Naive thymus-derived CD4-positive, alpha-beta T cell (primary cell): ENCODE results near the gene FGG. TPM values are rescaled to one million over a fixed set of nuclear protein-coding genes. Genes with fewer than 3 reads are reported as not detected.

Experiments used
- ATAC-seq: fragments of 150-1000 bp; cut with Tn5 transposase; 2 replicates; pipeline ENCODE4 v1.10.0; 2021; ENCODE audit warnings: mild to moderate bottlenecking, moderate library complexity
- CTCF ChIA-PET: fragments of 350-600 bp; sonication (Branson Sonifier 250); formaldehyde crosslinking; loops from one replicate; lab custom pipeline; 2021; ENCODE audit warnings: antibody characterized with exemption; lab: Charles Lee
- POLR2A ChIA-PET: fragments of 350-600 bp; sonication (Branson Sonifier 250); formaldehyde crosslinking; loops from one replicate; lab custom pipeline; 2021; ENCODE audit warnings: antibody characterized with exemption, inconsistent platforms; lab: Charles Lee
- DNase-seq, 9 donors: peaks; one replicate each; pipeline versions ENCODE4 v3.0.0 to v3.0.0-alpha.2; 2020 to 2022; ENCODE audit warnings: mixed read lengths in 1 of 9
- H3K27ac ChIP-seq: one replicate; pipeline ENCODE4 v1.7.0; 2013; ENCODE audit warnings: mild to moderate bottlenecking, low read depth, low read length, moderate library complexity
- H3K27me3 ChIP-seq, 2 donors: one replicate each; pipeline ENCODE4 v1.7.0; 2013; ENCODE audit warnings: low read length in 2 of 2, mild to moderate bottlenecking in 2 of 2, moderate library complexity in 2 of 2; ENCODE audit not compliant: control insufficient read depth in 2 of 2, insufficient read depth in 2 of 2
- H3K36me3 ChIP-seq, 3 experiments: 1 replicate in 2 of 3; 2 replicates in 1 of 3; pipeline ENCODE4 v1.7.0; 2013; ENCODE audit warnings: low read length in 3 of 3, mild to moderate bottlenecking in 3 of 3, moderate library complexity in 1 of 3; ENCODE audit not compliant: insufficient read depth in 3 of 3, control insufficient read depth in 2 of 3
- H3K4me1 ChIP-seq, 2 donors: one replicate each; pipeline ENCODE4 v1.7.0; 2013; ENCODE audit warnings: low read length in 2 of 2, mild to moderate bottlenecking in 2 of 2, moderate library complexity in 1 of 2; ENCODE audit not compliant: control insufficient read depth in 2 of 2, insufficient read depth in 2 of 2
- H3K4me3 ChIP-seq: 2 replicates; pipeline ENCODE4 v1.7.0; 2013; ENCODE audit warnings: mild to moderate bottlenecking, low read length
- H3K9me3 ChIP-seq, 3 experiments: 1 replicate in 2 of 3; 2 replicates in 1 of 3; pipeline ENCODE4 v1.7.0; 2013; ENCODE audit warnings: low read length in 3 of 3; ENCODE audit not compliant: control insufficient read depth in 2 of 3
- H3K27ac Mint-ChIP-seq, 9 donors: one replicate each; pipeline ENCODE4 v1.8.0; 2020 to 2022; ENCODE audit warnings: mixed read lengths in 9 of 9, mild to moderate bottlenecking in 8 of 9, moderate library complexity in 5 of 9, inconsistent platforms in 2 of 9
- H3K27me3 Mint-ChIP-seq, 5 donors: one replicate each; pipeline ENCODE4 v1.8.0; 2021 to 2022; ENCODE audit warnings: mixed read lengths in 5 of 5, mild to moderate bottlenecking in 1 of 5
- H3K36me3 Mint-ChIP-seq, 5 donors: one replicate each; pipeline ENCODE4 v1.8.0; 2020 to 2022; ENCODE audit warnings: mixed read lengths in 5 of 5, mild to moderate bottlenecking in 3 of 5, inconsistent platforms in 1 of 5
- H3K4me1 Mint-ChIP-seq, 7 donors: one replicate each; pipeline ENCODE4 v1.8.0; 2020 to 2022; ENCODE audit warnings: mixed read lengths in 7 of 7, mild to moderate bottlenecking in 3 of 7, inconsistent platforms in 1 of 7
- H3K4me3 Mint-ChIP-seq, 10 donors: one replicate each; pipeline ENCODE4 v1.8.0; 2020 to 2022; ENCODE audit warnings: mild to moderate bottlenecking in 10 of 10, mixed read lengths in 10 of 10, moderate library complexity in 6 of 10, inconsistent platforms in 2 of 10
- H3K9me3 Mint-ChIP-seq, 11 donors: one replicate each; pipeline ENCODE4 v1.8.0; 2020 to 2022; ENCODE audit warnings: mixed read lengths in 11 of 11, mild to moderate bottlenecking in 4 of 11, inconsistent platforms in 1 of 11, moderate library complexity in 1 of 11
- intact Hi-C, 2 donors: fragments of 100-400 bp; cut with micrococcal nuclease; formaldehyde crosslinking; loops; one replicate each; pipeline ENCODE4 v1.15.1; 2023
- polyA plus RNA-seq, 2 donors: library from polyadenylated mRNA; unstranded; fragments of 300-500 nt; fragmentation: Illumina TruSeq; gene quantifications; one replicate each; pipeline ENCODE4 v1.2.3, GENCODE V29; 2021
- total RNA-seq, 6 experiments: library from RNA in 5 of 6; stranded (reverse) in 5 of 6; gene quantifications; 1 replicate in 5 of 6; 2 replicates in 1 of 6; pipeline ENCODE4 v1.2.3 and lab custom pipeline; 2021 to 2026

The FGG gene
- total RNA-seq (not detected), polyA plus RNA-seq (not detected), total RNA-seq (lab: John Stamatoyannopoulos, UW) (0.81 reads per million)

DNA sequence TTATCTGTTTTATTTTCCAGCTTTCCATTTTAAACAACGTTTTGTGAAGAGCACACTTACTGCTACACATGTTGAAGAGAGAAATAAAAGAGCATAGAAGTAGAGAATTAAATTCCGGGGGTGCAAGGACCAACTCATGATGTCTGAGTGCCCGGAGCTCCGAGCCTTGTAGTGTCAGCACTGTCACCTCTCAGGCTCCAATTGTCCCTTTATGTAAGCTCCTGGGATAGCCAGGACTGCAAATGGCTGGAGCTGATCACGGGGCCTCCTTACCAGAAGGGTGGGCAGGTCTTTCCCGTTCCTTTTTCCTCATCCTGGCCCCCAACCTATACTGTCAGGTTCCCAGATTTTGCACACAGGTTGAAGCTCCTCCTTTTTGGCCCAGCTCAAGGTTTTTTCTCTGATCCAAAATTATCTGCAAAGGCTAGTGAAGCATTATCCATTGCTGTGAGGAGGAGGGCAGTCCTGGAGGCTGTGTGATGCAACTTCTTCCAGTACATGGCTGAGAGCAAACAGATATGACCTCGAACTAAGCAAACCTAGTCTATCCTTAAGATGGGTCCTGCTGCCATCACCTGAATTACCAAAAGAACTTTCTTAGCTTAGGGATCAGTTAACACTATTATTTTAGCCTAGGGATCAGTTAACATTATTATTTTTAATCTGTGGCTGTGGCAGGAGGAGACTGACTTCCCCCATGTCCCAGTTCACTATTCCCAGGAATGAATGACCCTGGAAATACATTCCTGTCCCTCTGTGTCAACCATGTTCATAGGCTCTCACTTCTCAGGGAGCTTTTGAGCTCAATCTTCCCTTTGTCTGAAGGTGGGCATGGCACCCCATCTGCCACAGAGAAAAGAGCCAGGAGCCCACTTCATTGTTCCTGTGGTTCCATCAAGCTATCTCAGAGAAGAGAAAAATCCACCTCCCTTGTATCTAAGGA is at the start of gene FGG:
TSS of gene FGG (minus strand) at position 185 of the 943 bp plus-strand sequence. CDS start at position 138, 47 bp downstream.
- Histone ChIP-seq H3K27ac (no peak within 1 kb of the TSS), H3K4me1 (no peaks in the 10 kb centered on the region), H3K36me3 (no peaks in the 10 kb centered on the region), H3K9me3 (no peaks in the 10 kb centered on the region), H3K27me3 (no peaks in the 10 kb centered on the region), H3K4me3 (no peak within 1 kb of the TSS)
- intact Hi-C loops: no loop called here
- Mint-ChIP-seq H3K4me3 (no peak within 1 kb of the TSS), H3K36me3 (peaks cover 0 to 7% (median 0%) of the 10 kb centered on the region in 5 donors), H3K4me1 (peaks cover 0 to 11% (median 4%) of the 10 kb centered on the region in 7 donors), H3K27ac (no peak within 1 kb of the TSS), H3K9me3 (peaks cover 0 to 5% (median 0%) of the 10 kb centered on the region in 11 donors), H3K27me3 (peaks cover 15 to 47% (median 20%) of the 10 kb centered on the region in 5 donors)
- ChIA-PET CTCF (interaction anchor here (1.1 kb wide), 1 partner anchor 10 kb away, joined by 4 read pairs; no protein-coding TSS in a partner anchor), POLR2A (no interaction called here)
- no peak for ATAC-seq
- no peak for DNase-seq

DNA sequence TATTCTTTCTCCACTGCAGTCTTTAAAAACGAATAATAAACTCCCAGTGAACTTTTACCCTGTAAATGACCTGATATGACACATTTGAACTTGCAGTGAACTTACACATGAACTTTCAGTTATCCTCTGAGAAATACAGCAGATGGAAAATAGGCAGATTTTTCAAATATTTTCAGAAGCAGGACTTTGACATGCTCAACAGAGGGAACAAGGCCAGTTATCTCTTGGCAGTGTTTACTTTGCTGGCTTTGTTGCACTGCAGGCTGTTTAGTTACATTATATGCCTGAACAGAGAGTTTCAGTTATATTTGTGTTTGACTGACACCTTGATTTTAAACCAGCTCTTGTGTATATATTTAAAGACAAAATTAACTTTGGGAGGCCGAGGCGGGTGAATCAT is 47.6 kb upstream of the FGG start:
- H3K27me3 Mint-ChIP-seq: peaks cover 2 to 39% (median 26%) of the 10 kb centered on the region in 5 donors
- DNase-seq: no peak
- H3K36me3 ChIP-seq: no peaks in the 10 kb centered on the region
- ChIA-PET CTCF (no interaction called here), POLR2A (no interaction called here)
- H3K9me3 ChIP-seq: no peaks in the 10 kb centered on the region
- no peak overlapping the region for H3K4me3 ChIP-seq
- no peak overlapping the region for H3K4me3 Mint-ChIP-seq
- no peak overlapping the region for H3K27ac ChIP-seq
- H3K36me3 Mint-ChIP-seq: no peaks in the 10 kb centered on the region
- no peaks in the 10 kb centered on the region for H3K4me1 Mint-ChIP-seq
- H3K9me3 Mint-ChIP-seq: peaks cover 0 to 5% (median 1%) of the 10 kb centered on the region in 11 donors
- no peaks in the 10 kb centered on the region for H3K4me1 ChIP-seq
- H3K27me3 ChIP-seq: peaks cover 0 to under 1% of the 10 kb centered on the region in 2 donors
- intact Hi-C loops: no loop called here
- ATAC-seq: no peak
- H3K27ac Mint-ChIP-seq: no peak overlapping the region

DNA sequence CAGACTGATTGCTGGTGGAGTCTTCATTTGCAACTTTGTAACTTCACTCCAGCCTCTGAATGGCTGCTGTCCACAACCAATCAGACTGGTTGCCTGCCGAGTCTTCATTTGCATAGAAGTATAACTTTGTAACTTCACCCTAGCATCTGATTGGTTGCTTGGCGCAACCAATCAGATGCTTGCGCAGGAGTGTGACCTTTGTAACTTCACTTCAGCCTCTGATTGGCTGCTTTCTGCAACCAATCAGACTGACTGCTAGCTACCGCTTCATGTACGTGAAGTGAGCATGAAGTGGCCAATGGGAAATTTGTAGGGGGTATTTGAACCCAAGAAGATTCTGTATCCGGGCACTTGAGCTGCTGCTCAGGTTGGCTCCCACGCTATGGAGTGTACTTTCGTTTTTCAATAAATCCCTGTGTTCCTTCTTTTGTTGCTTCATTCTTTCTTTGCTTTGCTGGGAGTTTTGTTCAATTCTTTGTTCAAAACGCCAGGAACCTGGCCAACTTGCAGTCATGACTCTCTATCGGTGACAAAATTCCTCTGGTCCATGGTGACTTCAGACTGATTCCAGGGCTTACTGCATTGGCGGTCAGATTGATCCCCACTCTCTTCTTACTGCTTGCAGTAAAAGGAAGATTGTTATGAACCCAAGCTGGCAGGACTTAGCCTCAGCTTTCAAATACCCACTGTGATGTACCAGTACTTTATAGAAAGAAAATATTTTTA is 46.4 kb upstream of the FGG start:
- H3K27me3 ChIP-seq: peaks cover 0 to 4% of the 10 kb centered on the region in 2 donors
- no peaks in the 10 kb centered on the region for H3K9me3 ChIP-seq
- ChIA-PET POLR2A (no interaction called here), CTCF (no interaction called here)
- Mint-ChIP-seq H3K4me1 (no peaks in the 10 kb centered on the region), H3K27ac (no peak overlapping the region), H3K4me3 (no peak overlapping the region), H3K9me3 (peaks cover 0 to 5% (median 1%) of the 10 kb centered on the region in 11 donors), H3K27me3 (peaks cover 5 to 36% (median 32%) of the 10 kb centered on the region in 5 donors), H3K36me3 (no peaks in the 10 kb centered on the region)
- H3K27ac ChIP-seq: no peak overlapping the region
- no peaks in the 10 kb centered on the region for H3K36me3 ChIP-seq
- no peaks in the 10 kb centered on the region for H3K4me1 ChIP-seq
- ATAC-seq (no peak), DNase-seq (no peak)
- no peak overlapping the region for H3K4me3 ChIP-seq
- intact Hi-C loops: no loop called here

DNA sequence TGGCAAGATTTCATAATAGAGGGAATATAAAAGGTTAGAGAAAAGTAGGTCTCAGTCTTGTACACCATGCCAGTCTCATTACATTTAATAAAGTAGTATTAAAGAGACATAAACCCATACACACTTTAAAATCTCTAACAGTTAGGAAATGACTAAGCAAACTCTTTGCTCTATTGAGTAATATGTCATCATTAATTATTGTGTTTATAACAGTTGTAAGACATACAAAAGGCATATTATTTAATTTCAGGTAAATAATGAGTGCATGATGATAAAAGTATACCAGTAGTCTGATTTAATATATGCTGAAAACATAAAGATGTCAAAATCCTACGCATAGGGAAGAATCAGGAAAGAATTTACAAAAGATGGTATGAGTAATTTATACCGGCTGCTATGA is 31.0 kb upstream of the FGG start:
- Histone ChIP-seq H3K4me3 (no peak overlapping the region), H3K9me3 (no peaks in the 10 kb centered on the region), H3K27me3 (no peaks in the 10 kb centered on the region), H3K4me1 (no peaks in the 10 kb centered on the region), H3K27ac (no peak overlapping the region), H3K36me3 (no peaks in the 10 kb centered on the region)
- no peaks in the 10 kb centered on the region for H3K4me1 Mint-ChIP-seq
- POLR2A ChIA-PET: no interaction called here
- H3K36me3 Mint-ChIP-seq: no peaks in the 10 kb centered on the region
- ATAC-seq (no peak), DNase-seq (no peak)
- intact Hi-C loops: no loop called here
- H3K27ac Mint-ChIP-seq: no peak overlapping the region
- CTCF ChIA-PET: no interaction called here
- no peak overlapping the region for H3K4me3 Mint-ChIP-seq
- peaks cover 6 to 32% (median 21%) of the 10 kb centered on the region in 5 donors for H3K27me3 Mint-ChIP-seq
- peaks cover 0 to 5% (median 0%) of the 10 kb centered on the region in 11 donors for H3K9me3 Mint-ChIP-seq

DNA sequence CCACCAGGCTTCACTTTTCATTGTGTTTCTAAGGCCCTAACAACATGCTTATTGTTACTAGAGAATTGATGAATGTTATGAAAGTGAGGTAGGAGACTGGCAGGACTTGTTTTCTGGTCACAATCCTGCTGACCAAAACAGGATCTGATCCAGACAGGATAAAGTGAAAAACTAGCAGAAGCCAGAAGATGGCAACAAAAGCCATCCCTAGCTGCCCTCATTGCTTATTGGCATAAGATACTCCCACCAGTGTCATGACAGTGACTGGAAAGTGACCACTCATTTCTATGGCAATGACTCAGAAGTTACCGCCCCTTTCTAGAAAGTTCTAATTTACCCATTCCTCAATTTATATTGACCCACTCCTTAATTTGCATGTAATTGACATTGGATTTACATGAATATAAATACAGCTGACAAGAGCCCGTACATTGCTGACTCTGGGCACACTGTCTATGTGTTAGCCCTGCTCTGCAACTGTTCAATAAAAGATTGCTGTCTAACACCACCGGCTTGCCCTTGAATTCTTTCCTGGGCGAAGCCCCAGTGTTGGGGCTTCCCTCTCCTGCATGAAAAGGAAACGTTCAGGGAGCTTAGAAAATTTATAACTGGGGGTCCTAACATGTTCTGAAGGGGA is 30.0 kb upstream of the FGG start:
- ChIA-PET POLR2A (no interaction called here), CTCF (no interaction called here)
- no peaks in the 10 kb centered on the region for H3K4me1 ChIP-seq
- ATAC-seq (no peak), DNase-seq (no peak)
- intact Hi-C loops: no loop called here
- H3K27ac Mint-ChIP-seq: no peak overlapping the region
- peaks cover 7 to 31% (median 24%) of the 10 kb centered on the region in 5 donors for H3K27me3 Mint-ChIP-seq
- H3K36me3 ChIP-seq: no peaks in the 10 kb centered on the region
- no peaks in the 10 kb centered on the region for H3K9me3 ChIP-seq
- H3K27ac ChIP-seq: no peak overlapping the region
- no peaks in the 10 kb centered on the region for H3K4me1 Mint-ChIP-seq
- H3K36me3 Mint-ChIP-seq: no peaks in the 10 kb centered on the region
- peaks cover 0 to 5% (median 0%) of the 10 kb centered on the region in 11 donors for H3K9me3 Mint-ChIP-seq
- no peak overlapping the region for H3K4me3 Mint-ChIP-seq
- no peak overlapping the region for H3K4me3 ChIP-seq
- no peaks in the 10 kb centered on the region for H3K27me3 ChIP-seq

DNA sequence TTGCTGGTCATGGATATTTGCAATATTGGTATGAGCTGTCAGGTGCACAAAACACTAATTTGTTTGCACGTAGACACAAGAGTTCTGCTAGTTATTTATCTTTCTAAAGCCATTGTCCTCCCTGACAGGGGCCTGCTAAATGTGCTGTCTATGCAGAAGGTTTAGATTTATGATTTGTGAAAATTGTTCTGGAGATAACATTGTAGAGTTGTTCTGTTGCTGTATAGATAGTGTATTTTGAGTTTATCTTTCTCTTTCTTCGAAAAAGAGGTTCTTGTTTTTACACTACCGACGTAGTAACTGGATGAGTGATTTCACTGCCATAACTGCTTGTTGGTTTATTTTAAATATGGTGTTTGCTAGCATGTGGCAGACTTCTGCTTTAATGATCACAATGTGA is 28.5 kb upstream of the FGG start:
- ChIA-PET CTCF (interaction anchor here (0.9 to 1.3 kb wide), 2 partner anchors 18 to 73 kb away, joined by 3 to 4 read pairs; no protein-coding TSS in a partner anchor), POLR2A (no interaction called here)
- Histone ChIP-seq H3K27me3 (no peaks in the 10 kb centered on the region), H3K27ac (no peak overlapping the region), H3K4me1 (no peaks in the 10 kb centered on the region), H3K9me3 (no peaks in the 10 kb centered on the region), H3K36me3 (no peaks in the 10 kb centered on the region), H3K4me3 (no peak overlapping the region)
- ATAC-seq (no peak), DNase-seq (no peak)
- Mint-ChIP-seq H3K27me3 (peaks cover 7 to 30% (median 19%) of the 10 kb centered on the region in 5 donors), H3K4me3 (no peak overlapping the region), H3K4me1 (no peaks in the 10 kb centered on the region), H3K36me3 (peaks cover 0 to 3% (median 0%) of the 10 kb centered on the region in 5 donors), H3K9me3 (peaks cover 0 to 4% (median 0%) of the 10 kb centered on the region in 11 donors), H3K27ac (no peak overlapping the region)
- intact Hi-C loops: no loop called here
